Muscle layer of duodenum (tissue), 2 donors: Measurements from ENCODE around the gene PCSK9.
"Not testable (repeated sequence)": the region's sequence is repeated elsewhere in the genome, so short reads cannot be mapped to it uniquely, and the experiment has no call there.

Experiments used
- H3K27ac ChIP-seq: one replicate; pipeline ENCODE4 v1.7.0; 2013; ENCODE audit warnings: mild to moderate bottlenecking, low read length
- H3K27me3 ChIP-seq: one replicate; pipeline ENCODE4 v1.7.0; 2013; ENCODE audit warnings: low read depth, mild to moderate bottlenecking, control low read depth, low read length
- H3K36me3 ChIP-seq, 2 donors: one replicate each; pipeline ENCODE4 v1.7.0; 2013; ENCODE audit warnings: low read length in 2 of 2, control low read depth in 1 of 2, mild to moderate bottlenecking in 1 of 2; ENCODE audit not compliant: insufficient read depth in 2 of 2, control insufficient read depth in 1 of 2
- H3K4me1 ChIP-seq, 2 donors: one replicate each; pipeline ENCODE4 v1.7.0; 2013; ENCODE audit warnings: low read length in 2 of 2, mild to moderate bottlenecking in 2 of 2, control low read depth in 1 of 2, moderate library complexity in 1 of 2; ENCODE audit not compliant: insufficient read depth in 2 of 2, control insufficient read depth in 1 of 2
- H3K4me3 ChIP-seq, 2 donors: one replicate each; pipeline ENCODE4 v1.7.0; 2013; ENCODE audit warnings: low read length in 2 of 2, low read depth in 1 of 2, mild to moderate bottlenecking in 1 of 2
- H3K9me3 ChIP-seq, 2 donors: one replicate each; pipeline ENCODE4 v1.7.0; 2013; ENCODE audit warnings: low read length in 2 of 2, control low read depth in 1 of 2, mild to moderate bottlenecking in 1 of 2; ENCODE audit not compliant: control insufficient read depth in 1 of 2
- donor health status: healthy.

Gene PCSK9

DNA sequence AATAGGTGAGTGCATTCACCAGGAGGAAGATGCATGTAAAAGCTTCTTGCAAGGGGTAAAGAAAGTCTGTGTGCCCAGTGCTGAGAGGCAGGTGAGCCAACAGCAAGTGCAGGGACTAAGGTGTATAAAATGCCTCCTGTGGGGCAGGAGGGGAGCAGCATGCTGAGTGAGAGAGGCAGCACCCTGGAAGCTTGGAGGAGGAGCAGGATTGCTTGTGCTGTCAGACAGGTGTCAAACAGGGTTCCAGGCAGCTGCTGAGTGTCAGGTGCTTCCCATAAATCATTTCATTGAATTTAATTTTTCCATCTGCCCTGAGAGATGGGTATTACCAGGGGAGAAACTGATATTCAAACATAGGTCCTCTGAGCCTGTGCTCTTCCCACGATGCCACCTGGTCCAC, 26.7 kb upstream of the PCSK9 start:
- Histone ChIP-seq H3K27me3 (no peaks in the 10 kb centered on the region), H3K36me3 (no peaks in the 10 kb centered on the region)

GRCh38 chr1:55015123-55015522, 24.2 kb upstream of the PCSK9 start:
- Histone ChIP-seq H3K4me3 (no peak overlapping the region), H3K9me3 (no peaks in the 10 kb centered on the region), H3K36me3 (no peaks in the 10 kb centered on the region), H3K4me1 (no peaks in the 10 kb centered on the region), H3K27me3 (no peaks in the 10 kb centered on the region), H3K27ac (no peak overlapping the region)

More for the DNA sequence above, 26.7 kb upstream of the PCSK9 start:
- no peak overlapping the region for H3K27ac ChIP-seq
- no peaks in the 10 kb centered on the region for H3K9me3 ChIP-seq
- no peaks in the 10 kb centered on the region for H3K4me1 ChIP-seq
- H3K4me3 ChIP-seq, result no peak overlapping the region

DNA sequence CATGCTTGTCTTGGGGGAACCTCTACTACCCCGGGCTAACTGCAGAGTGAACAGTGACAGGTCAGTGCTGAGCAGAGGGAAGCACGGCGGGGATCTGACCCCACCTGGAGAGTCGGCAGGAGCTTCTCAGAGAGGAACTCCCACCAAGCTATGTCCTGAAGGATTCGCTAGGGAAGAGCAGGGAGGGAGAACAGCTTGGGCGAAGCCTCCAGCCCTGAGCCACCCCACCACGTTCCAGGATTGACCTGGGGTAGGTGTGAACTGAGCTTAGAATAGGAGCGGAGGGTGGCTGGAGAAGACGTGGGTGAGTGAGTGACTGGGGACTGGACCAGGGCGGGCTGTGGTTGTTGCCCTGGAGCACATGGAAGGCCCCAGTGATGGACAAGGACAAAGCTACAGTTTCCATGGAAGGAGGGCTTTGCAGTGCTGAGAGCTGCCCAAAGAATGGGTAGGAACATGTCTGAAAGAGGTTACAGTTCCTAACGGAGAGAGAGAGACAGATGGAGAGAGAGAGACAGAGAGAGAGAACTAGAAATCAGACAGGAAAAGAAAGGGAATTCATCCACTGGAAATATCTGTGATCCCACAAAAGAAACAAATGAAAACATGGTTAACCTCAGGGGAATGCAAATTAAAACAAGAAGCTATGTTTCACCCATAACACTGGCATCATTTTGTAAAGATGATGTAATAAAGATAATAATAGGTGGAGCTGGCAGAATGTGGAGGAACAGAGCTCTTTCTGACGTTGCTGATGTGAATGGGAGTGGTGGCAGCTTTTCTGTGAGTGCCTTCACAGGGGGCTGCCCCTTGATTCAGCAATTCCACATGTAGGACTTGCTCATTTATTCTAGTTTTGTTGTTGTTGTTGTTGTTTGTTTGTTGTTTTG, 23.4 kb upstream of the PCSK9 start:
- H3K27ac ChIP-seq, result no peak overlapping the region
- H3K36me3 ChIP-seq, result no peaks in the 10 kb centered on the region
- no peaks in the 10 kb centered on the region for H3K9me3 ChIP-seq
- no peak overlapping the region for H3K4me3 ChIP-seq
- no peaks in the 10 kb centered on the region for H3K4me1 ChIP-seq
- H3K27me3 ChIP-seq, result no peaks in the 10 kb centered on the region

DNA sequence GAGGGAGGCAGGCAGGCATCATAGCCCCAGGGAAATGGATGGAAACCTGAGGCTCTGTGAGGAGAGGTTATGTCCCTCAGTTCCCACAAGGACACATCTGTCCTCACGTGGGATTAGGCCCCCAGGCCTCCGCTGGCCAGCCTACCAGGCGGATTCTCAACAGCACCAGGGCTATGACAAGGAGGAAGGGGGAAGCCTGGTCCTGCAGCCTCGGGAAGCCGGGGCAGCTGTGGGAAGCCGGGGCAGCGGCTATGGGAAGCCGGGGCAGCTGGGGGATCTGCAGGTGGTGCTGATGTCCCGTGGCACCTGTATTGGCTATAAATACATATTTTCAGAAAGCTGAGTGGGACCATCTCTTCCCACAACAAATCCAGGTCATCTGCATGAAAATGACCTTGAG, 21.0 kb upstream of the PCSK9 start:
- Histone ChIP-seq H3K27me3 (no peaks in the 10 kb centered on the region), H3K27ac (no peak overlapping the region), H3K4me3 (no peak overlapping the region), H3K4me1 (peaks cover 0 to 4% of the 10 kb centered on the region in 2 donors), H3K36me3 (no peaks in the 10 kb centered on the region), H3K9me3 (no peaks in the 10 kb centered on the region)

GRCh38 chr1:55021942-55022546, 17.3 kb upstream of the PCSK9 start:
- H3K27me3 ChIP-seq, result no peaks in the 10 kb centered on the region
- no peak overlapping the region for H3K4me3 ChIP-seq
- no peaks in the 10 kb centered on the region for H3K9me3 ChIP-seq
- peaks cover 0 to 4% of the 10 kb centered on the region in 2 donors for H3K4me1 ChIP-seq
- H3K36me3 ChIP-seq, result no peaks in the 10 kb centered on the region
- H3K27ac ChIP-seq, result no peak overlapping the region

DNA sequence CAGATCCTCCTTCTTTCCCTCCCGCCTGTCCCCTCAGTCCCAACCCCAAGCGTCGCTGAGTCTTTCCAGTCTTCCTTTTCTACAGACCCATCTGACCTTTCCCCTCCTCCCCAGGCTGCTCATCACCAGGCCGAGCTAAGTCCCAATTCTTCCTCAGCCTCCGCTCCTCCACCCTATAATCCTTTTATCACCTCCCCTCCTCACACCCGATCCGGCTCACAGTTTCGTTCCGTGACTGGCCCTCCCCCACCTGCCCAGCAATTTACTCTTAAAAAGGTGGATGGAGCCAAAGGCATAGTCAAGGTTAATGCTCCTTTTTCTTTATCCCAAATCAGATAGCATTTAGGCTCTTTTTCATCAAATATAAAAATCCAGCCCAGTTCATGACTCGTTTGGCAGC, 15.2 kb upstream of the PCSK9 start:
- H3K9me3 ChIP-seq, H3K36me3 ChIP-seq, H3K4me3 ChIP-seq, H3K27ac ChIP-seq, H3K4me1 ChIP-seq, H3K27me3 ChIP-seq: not testable (repeated sequence)

- H3K4me3 ChIP-seq, H3K27me3 ChIP-seq, H3K36me3 ChIP-seq, H3K27ac ChIP-seq, H3K4me1 ChIP-seq, H3K9me3 ChIP-seq: not testable (repeated sequence)
These were observed 12.7 kb upstream of the PCSK9 start for GRCh38 chr1:55026682-55027081.

- not testable (repeated sequence) for H3K4me1 ChIP-seq, H3K4me3 ChIP-seq, H3K9me3 ChIP-seq, H3K27me3 ChIP-seq, H3K27ac ChIP-seq, H3K36me3 ChIP-seq
These were observed 8.2 kb upstream of the PCSK9 start for GRCh38 chr1:55031098-55031497.

- Histone ChIP-seq H3K27ac (no peak overlapping the region), H3K4me3 (no peak overlapping the region), H3K36me3 (no peaks in the 10 kb centered on the region), H3K27me3 (peaks cover 11% of the 10 kb centered on the region), H3K4me1 (no peaks in the 10 kb centered on the region), H3K9me3 (no peaks in the 10 kb centered on the region)
These were observed 6.1 kb upstream of the PCSK9 start for GRCh38 chr1:55033265-55033614.

DNA sequence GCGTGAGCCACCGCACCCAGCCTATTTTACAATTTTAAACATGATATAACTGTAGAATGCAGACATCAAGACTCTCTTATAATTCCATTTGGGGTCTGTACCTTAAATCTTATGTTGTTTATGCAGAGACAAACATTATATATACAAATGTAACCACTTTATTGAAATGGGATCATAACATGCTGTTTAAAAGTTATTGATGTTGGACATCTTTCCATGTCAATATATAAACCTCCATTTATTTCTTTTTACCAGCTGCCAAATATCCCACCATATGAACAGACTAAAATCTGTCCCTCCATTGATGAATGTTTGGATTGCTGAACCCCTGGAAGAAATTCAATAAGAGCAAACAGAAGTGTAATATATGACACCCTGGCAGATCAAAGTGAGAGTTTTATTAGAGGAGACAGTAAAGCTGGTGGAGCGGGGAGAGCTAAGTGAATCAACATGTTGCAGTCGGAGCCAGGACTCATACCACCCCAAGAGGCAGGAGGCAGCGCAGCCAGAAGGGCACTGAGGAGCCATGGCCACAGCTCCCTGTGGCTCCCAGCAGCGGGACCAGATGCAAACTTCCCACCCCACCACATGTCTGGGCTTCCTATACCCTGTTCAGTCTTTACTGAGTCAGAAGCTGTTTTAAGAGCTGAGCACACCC, 4.7 kb upstream of the PCSK9 start:
- no peak overlapping the region for H3K4me3 ChIP-seq
- H3K27ac ChIP-seq, result no peak overlapping the region
- no peaks in the 10 kb centered on the region for H3K9me3 ChIP-seq
- peaks cover 11% of the 10 kb centered on the region for H3K27me3 ChIP-seq
- peaks cover 0 to 4% of the 10 kb centered on the region in 2 donors for H3K4me1 ChIP-seq
- H3K36me3 ChIP-seq, result no peaks in the 10 kb centered on the region

DNA sequence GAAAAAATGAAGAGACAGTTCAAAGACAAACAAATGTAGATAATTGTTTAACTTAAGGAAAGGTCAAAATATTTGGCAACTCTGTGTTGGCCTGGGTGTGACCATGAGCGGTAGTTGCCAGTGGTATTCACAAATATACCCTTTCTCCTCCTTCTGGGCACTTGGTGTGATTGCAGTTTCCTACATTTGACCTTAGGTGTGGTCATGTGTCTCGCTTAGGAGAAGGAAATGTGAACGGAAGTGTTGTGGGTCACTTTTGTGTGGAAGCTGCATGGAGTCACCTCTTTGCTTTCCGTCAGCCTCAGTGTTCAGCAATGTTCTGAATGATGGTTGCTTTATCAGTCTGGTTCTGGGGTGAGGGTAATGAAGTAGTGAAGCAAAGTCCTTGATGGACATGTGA, 3.4 kb upstream of the PCSK9 start:
- H3K9me3 ChIP-seq, result no peaks in the 10 kb centered on the region
- no peak overlapping the region for H3K4me3 ChIP-seq
- peaks cover 19% of the 10 kb centered on the region for H3K27me3 ChIP-seq
- no peak overlapping the region for H3K27ac ChIP-seq
- peaks cover 0 to 12% of the 10 kb centered on the region in 2 donors for H3K4me1 ChIP-seq
- H3K36me3 ChIP-seq, result no peaks in the 10 kb centered on the region
